GM12873 (cell line): ENCODE results near the gene MGMT.

Experiments used
- TF ChIP-seq, protein P1 (sequence below): IDR thresholded peaks from 2 replicates; pipeline ENCODE4 v1.5.1; 2012; ENCODE audit warnings: low read depth, mild to moderate bottlenecking, moderate library complexity, low read length, control low read depth; ENCODE audit not compliant: insufficient read depth; ENCODE audit errors: missing control alignments

MGMT gene

GRCh38 chr10:129538236-129538635 is 71.2 kb downstream of the MGMT start:
- TF ChIP-seq, protein P1, sequence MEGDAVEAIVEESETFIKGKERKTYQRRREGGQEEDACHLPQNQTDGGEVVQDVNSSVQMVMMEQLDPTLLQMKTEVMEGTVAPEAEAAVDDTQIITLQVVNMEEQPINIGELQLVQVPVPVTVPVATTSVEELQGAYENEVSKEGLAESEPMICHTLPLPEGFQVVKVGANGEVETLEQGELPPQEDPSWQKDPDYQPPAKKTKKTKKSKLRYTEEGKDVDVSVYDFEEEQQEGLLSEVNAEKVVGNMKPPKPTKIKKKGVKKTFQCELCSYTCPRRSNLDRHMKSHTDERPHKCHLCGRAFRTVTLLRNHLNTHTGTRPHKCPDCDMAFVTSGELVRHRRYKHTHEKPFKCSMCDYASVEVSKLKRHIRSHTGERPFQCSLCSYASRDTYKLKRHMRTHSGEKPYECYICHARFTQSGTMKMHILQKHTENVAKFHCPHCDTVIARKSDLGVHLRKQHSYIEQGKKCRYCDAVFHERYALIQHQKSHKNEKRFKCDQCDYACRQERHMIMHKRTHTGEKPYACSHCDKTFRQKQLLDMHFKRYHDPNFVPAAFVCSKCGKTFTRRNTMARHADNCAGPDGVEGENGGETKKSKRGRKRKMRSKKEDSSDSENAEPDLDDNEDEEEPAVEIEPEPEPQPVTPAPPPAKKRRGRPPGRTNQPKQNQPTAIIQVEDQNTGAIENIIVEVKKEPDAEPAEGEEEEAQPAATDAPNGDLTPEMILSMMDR = no peak

- TF ChIP-seq, protein P1 = no peak
Observed at GRCh38 chr10:129541200-129541599, 74.2 kb downstream of the MGMT start.

DNA sequence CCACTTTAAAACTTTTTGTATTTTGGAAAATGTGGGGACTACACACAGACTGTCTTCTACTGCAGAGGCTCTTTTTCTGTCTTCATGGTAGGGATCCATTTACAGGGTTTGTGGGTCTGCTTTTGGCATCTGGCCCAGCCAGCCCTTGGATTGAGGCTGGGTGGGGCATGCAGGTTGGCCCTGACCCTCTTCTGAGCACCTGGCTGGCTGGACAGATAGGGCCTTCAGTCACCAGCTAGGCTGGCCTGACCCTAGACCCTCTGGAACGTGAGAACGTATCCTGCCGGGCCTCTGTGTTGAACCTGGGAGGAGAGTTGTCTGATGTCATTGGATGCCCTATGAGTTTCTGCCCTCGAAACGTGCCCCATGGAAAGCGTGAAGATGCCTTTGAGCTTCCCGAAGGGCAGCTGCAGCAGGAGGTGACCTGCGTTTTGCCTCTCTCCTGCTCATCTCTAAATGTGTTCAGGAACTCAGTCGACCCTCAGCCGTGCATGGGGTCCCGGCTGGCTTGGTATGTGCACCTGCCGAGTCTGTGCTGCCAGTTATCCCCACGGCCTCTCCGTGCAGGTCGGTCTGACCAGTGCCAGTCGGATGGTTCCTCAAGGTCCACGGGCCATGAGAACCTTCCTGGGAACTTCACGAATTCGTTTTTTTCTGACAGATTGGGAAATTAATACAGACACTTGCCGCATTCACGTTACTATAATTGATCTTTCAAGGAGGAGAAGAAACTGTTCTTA is 74.9 kb downstream of the MGMT start:
- TF ChIP-seq, protein P1 = no peak

DNA sequence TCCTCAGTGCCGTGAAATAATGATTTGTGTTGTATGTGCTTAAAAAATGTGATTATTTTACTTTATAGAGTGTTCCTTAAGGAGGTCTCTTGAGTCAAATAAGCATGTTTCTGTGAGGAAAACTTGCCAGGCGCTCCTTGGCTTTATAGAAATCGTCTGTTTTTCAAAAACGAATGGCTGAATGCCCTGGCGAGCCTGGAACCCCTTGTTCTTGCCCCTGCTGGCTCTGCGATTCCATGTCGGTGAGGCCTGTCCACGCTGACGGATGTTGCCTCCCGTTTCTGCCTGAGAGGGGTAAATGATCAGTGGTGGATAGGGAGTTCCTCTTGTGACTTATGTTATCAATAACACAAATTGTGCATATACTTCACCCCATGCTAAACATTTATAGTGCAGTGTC is 75.5 kb downstream of the MGMT start:
- TF ChIP-seq, protein P1 = no peak

DNA sequence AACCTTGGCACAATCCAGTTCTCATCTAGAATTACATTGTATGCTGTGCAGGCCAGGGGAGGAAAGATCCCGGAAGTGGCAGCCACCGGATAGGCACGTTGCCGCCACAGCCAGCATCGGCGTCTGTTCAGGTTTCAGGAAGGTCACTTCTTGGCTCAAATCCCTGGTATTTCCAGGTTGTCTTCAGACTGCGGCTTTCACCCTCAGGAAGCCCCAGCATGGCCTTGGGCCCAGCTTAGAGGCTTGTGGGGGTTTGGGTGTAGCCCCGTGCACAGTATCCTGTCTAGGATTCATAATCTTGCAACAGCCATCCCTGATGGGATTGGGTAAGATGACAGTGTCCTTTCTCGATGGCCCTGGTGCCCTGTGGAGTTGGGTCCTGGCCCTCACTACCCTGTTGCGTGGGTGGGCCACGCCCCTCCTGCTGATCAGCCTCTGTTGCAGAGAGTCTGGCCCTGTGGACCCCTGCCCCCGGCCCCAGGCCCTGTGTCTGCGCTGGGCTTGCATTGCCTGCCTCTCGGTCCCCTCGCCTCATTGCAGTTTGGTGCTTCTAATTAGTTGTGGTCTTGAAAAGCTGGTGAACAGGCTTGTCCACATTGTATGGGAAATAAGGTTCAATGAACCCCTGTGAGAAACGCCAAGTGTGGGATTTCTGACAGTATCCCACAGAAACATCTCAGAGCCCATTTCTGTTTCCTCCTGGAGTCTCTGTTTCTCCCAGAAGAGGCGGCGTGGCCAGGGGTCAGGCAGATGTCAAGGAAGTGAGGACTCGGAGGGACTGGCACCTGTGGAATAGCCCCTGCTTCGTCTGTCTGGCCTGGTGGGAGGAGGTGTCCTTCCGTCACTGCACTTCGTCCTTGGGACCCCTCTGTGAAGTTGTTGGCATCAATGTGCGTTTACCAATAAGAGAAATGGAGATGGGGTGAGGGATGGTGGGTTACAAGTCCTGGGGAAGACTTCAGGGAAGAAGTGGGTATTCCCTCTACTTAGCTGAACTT is 77.5 kb downstream of the MGMT start:
- TF ChIP-seq, protein P1 = no peak

- TF ChIP-seq, protein P1 = no peak
Observed at GRCh38 chr10:129545261-129545660, 78.2 kb downstream of the MGMT start.

- TF ChIP-seq, protein P1 = no peak
Observed at GRCh38 chr10:129546106-129546505, 79.1 kb downstream of the MGMT start.
